AG10803 (cell line): ENCODE data around the gene SCGB3A1.

ENCODE experiments used
- DNase-seq: peaks from one replicate; pipeline ENCODE4 v3.0.0; 2010; ENCODE audit warnings: low read depth
- H3K4me3 ChIP-seq: 2 replicates; pipeline ENCODE4 v1.5.1; 2011; ENCODE audit warnings: mild to moderate bottlenecking, low read length, control low read depth
- TF ChIP-seq, protein P1 (sequence below): conservative IDR thresholded peaks from 2 replicates; pipeline ENCODE4 v1.5.1; 2011; ENCODE audit warnings: mild to moderate bottlenecking, low read length, control low read depth, inconsistent platforms

Gene SCGB3A1

DNA sequence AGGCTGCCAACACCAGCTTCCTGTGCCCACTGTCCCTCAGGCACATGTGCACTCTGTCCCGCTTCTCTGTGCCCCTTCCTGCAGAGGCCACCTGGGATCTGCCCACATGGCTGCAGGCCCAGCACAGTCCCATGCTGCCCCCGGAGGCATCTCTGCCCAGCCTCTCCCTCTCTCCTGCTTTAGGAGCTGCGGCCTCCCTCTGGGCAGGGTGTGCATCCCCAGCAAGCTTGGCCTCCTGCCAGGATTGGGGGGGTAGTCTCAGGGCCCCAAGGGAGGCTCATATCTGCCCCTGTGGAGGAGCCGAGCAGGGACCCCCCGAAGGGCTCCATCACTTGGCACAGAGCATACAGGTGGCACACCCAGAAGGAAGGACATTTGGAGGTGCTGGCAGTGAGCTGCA, 33.3 kb upstream of the SCGB3A1 start:
- H3K4me3 ChIP-seq = no peak overlapping the region
- TF ChIP-seq, protein P1, sequence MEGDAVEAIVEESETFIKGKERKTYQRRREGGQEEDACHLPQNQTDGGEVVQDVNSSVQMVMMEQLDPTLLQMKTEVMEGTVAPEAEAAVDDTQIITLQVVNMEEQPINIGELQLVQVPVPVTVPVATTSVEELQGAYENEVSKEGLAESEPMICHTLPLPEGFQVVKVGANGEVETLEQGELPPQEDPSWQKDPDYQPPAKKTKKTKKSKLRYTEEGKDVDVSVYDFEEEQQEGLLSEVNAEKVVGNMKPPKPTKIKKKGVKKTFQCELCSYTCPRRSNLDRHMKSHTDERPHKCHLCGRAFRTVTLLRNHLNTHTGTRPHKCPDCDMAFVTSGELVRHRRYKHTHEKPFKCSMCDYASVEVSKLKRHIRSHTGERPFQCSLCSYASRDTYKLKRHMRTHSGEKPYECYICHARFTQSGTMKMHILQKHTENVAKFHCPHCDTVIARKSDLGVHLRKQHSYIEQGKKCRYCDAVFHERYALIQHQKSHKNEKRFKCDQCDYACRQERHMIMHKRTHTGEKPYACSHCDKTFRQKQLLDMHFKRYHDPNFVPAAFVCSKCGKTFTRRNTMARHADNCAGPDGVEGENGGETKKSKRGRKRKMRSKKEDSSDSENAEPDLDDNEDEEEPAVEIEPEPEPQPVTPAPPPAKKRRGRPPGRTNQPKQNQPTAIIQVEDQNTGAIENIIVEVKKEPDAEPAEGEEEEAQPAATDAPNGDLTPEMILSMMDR = no peak
- DNase-seq = no peak

DNA sequence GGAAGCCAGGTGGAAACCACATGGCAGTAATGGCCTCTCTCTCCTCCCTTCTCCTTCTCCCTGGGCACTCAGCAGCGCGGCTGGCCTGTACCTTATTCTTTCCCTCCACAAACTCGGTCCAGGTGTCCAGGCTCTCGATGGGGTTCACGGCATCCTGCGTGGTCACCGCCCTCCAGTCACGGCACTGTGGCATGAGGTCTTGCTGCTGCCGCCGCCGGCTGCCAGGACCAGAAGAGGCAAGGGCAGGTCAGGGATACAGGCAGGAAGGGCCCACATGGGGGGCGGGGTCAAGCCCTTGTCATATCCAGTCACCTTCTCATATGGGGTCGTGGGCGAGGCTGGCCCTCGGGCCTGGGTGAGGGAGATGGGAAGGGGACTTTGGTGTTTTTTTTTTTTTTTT, 32.5 kb upstream of the SCGB3A1 start:
- no peak for DNase-seq
- no peak overlapping the region for H3K4me3 ChIP-seq
- TF ChIP-seq, protein P1 = no peak

DNA sequence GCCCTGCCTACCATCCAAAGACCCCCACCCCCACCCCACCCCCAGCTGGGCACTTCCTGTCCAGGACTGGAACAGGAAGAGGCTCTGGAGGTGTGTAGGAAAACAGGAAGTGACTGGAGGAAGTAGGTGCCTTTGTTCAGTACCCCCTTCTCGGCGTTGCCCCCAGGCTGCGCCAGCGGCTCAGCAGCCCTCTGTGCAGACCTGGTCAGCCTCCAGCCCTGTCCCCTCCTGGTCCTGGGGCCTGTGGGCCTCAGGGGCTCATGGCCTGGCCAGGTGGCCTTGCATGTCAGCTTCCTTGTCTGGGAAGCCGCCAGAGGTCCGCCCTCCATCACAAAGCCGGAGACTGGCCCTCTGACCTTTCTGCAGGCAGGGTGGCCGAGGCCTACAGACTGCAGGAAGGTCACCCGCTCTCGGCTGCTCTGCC, 32.1 kb upstream of the SCGB3A1 start:
- H3K4me3 ChIP-seq = no peak overlapping the region
- DNase-seq = no peak
- TF ChIP-seq, protein P1 = no peak

DNA sequence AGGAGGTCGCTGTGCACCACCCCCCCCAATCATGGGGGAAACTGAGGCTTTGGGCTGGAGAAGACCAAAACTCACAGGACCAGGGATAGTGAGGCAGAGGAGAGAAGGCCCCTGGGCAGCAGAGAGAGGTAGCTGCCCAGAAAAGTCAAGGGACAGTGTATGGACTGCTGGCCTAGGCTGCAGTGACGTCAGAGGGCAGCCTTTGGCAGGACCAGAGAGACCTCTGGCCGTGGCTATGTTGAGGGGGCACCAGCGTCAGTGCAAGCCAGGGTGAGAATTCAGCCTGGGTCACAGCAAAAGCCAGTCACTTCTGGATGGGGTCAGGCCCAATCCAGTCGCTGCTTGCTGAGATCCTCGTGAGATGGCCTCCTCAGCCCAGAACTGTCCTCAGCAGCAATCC, 31.6 kb upstream of the SCGB3A1 start:
- H3K4me3 ChIP-seq = no peak overlapping the region
- DNase-seq = no peak
- TF ChIP-seq, protein P1 = no peak

DNA sequence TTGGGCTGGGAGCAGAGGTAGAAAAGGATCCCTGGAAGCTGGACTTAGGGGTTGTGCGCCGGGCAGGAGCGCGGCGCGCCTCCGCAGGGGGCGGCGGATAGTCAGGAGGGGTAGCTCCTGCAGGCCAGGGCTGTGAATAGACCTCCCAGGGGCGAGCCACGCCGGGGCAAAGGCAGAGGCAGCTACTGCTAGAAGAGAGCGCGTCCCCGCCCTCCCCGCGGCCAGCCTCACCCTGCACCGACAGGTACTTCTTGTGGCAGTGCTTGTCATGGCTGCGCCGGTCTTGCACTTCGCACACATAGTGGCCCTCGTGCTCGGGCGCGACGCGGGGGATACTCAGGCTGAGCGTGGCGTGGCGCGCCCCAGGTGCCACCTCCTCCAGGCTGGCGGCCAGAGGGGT, 30.0 kb upstream of the SCGB3A1 start:
- H3K4me3 ChIP-seq = no peak overlapping the region
- no peak for DNase-seq
- TF ChIP-seq, protein P1 = no peak

DNA sequence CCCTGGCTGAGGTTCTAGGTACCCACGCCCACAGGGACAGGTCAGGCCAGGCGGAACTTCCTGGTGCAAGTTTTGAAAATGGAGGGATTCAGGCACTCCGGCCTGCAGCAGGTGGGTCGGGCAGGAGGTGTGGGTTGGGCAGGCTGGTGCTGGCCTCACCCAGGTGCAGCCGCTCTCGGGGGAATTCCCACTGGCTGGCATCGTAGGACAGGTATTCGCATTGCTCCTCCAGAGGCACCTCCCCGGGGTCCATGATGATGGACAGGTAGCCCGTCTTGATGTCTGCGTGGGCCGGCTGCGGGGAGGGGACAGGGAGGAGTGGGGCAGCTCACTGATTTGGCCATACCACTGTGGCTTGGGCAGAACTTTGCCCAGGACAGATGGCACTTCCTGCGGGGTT, 28.7 kb upstream of the SCGB3A1 start:
- TF ChIP-seq, protein P1 = no peak

DNA sequence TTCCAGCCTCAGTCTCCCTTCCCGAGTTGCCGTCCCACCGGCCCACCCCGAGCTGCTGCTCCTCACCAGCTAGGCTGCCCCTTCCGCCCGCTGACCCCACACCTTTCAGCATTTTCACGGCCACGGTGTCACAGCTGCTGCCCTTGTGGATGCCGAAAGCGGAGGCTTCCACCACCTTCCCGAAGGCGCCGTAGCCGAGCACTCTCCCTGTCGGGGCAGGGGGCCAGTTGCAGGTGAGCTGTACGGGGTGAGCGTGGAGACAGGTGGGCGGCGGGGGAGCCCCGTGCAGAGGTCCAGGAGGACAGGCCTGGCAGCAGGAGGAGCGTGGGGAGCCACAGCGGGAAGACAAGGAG, 28.2 kb upstream of the SCGB3A1 start:
- H3K4me3 ChIP-seq = no peak overlapping the region
- no peak for DNase-seq
- TF ChIP-seq, protein P1 = no peak

More for the DNA sequence above, 28.7 kb upstream of the SCGB3A1 start:
- no peak for DNase-seq
- no peak overlapping the region for H3K4me3 ChIP-seq
